Mononuclear cell (primary cell): ENCODE measurements around the gene CCDC14. TPM values are rescaled to one million over a fixed set of nuclear protein-coding genes. Genes with fewer than 3 reads are reported as not detected.

Experiments
- H3K27me3 ChIP-seq: 2 replicates; pipeline ENCODE4 v1.6.0; 2011; ENCODE audit warnings: low read length, control low read depth; ENCODE audit not compliant: insufficient read depth
- H3K4me1 ChIP-seq: 2 replicates; pipeline ENCODE4 v1.5.1; 2011; ENCODE audit warnings: mild to moderate bottlenecking, low read length, control low read depth; ENCODE audit not compliant: insufficient read depth
- H3K4me3 ChIP-seq: 2 replicates; pipeline ENCODE4 v1.5.1; 2011; ENCODE audit warnings: mild to moderate bottlenecking, low read length, moderate library complexity
- H3K9me3 ChIP-seq: 2 replicates; pipeline ENCODE4 v1.5.1; 2011; ENCODE audit warnings: low read depth, mild to moderate bottlenecking, control low read depth, low read length
- total RNA-seq: library from RNA; depleted of rRNA; stranded (reverse); fragments of >200 nt; gene quantifications from one replicate; pipeline ENCODE4 v1.2.3, GENCODE V29; 2012

The CCDC14 gene
- total RNA-seq, 1 donor = 28.0 TPM

DNA sequence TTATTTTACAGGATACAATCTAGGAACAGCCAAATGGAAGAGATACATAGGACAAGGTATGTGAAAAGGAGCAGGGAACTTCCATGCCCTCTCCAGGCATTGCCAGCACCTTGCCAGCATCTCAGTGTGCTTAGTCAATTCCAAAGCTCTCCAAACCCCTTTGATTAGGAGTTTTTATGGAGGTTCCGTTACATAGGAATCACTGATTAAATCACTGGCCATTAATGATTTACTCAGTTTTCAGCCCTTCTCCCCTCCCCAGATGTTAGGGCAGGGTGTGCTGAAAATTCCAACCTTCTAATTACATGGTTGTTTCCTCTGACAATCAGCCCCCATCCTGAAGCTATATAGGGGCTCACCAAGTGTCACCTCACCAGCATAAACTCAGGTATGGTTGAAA lies 88.4 kb downstream of the CCDC14 start:
- H3K9me3 ChIP-seq = no peaks in the 10 kb centered on the region
- H3K4me1 ChIP-seq = no peaks in the 10 kb centered on the region
- peaks cover 4% of the 10 kb centered on the region for H3K27me3 ChIP-seq
- no peak overlapping the region for H3K4me3 ChIP-seq

DNA sequence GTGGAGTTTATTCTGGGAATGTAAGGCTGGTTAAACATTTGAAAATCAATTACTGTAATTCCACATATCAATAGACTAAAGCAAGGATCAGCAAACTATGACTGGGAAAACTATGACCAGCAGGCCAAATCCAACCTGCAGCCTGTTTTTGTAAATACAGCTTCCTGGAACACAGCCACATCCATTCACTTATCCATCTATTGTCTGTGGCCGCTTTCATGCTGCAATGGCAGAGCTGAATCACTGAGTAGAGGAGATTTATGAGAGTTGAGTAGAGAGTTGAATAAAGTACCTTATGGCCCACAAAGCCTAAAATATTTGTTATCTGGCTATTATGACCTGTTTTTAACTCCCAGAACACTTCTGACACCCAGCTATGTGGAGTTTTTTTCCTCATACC lies 89.1 kb downstream of the CCDC14 start:
- H3K27me3 ChIP-seq = peaks cover 4% of the 10 kb centered on the region
- no peaks in the 10 kb centered on the region for H3K4me1 ChIP-seq
- no peaks in the 10 kb centered on the region for H3K9me3 ChIP-seq
- H3K4me3 ChIP-seq = no peak overlapping the region

DNA sequence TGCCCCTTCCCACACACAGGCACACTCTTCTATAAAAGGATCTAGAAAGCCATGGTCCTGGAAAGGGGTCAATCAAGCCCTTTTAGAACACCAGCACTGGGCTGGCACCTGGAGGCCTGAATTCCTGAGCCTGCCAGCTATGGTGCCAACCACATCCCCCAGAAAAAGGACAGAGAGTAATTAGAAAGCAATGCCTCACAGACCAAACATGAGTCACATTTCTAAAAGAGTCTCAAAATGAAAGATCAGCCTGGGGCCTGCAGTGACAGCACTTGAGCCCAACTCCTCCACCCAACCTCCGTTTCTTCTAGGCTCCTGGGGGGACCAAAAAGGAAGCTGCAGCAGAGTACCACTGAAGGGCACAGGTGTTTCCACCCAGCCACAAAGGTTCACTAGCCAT lies 91.0 kb downstream of the CCDC14 start:
- no peaks in the 10 kb centered on the region for H3K9me3 ChIP-seq
- H3K4me3 ChIP-seq = no peak overlapping the region
- H3K27me3 ChIP-seq = peaks cover 2% of the 10 kb centered on the region
- H3K4me1 ChIP-seq = no peaks in the 10 kb centered on the region

GRCh38 chr3:123869165-123869564 lies 91.9 kb downstream of the CCDC14 start:
- no peaks in the 10 kb centered on the region for H3K9me3 ChIP-seq
- no peaks in the 10 kb centered on the region for H3K4me1 ChIP-seq
- H3K4me3 ChIP-seq = no peak overlapping the region
- no peaks in the 10 kb centered on the region for H3K27me3 ChIP-seq

DNA sequence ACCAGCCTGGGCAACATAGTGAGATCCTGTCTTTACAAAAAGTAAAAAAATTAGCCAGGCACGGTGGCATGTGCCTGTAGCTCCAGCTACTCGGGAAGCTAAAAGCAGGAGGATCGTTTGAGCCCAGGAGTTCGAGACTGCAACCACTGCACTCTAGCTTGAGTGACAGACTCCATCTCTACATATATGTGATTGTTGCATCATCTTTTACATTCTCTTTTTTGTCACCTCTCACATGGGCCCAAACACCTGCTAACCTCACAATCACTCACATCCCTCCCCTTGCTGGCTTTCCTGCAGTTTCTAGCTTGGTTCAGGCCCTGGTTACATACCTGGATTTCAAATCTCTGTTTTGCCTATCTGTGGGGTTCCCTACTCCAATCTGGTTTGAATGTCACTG lies 96.3 kb downstream of the CCDC14 start:
- Histone ChIP-seq H3K4me1 (no peaks in the 10 kb centered on the region), H3K27me3 (no peaks in the 10 kb centered on the region), H3K9me3 (no peaks in the 10 kb centered on the region), H3K4me3 (no peak overlapping the region)

Other genes starting within 250 kb of the CCDC14 start
- gene MYLK, start 76.9 kb downstream of the CCDC14 start, total RNA-seq = 27.1 TPM
- gene ROPN1, start 30.9 kb upstream of the CCDC14 start, total RNA-seq = not detected
- 2.0 TPM for gene KALRN, start 72.1 kb upstream of the CCDC14 start, total RNA-seq